ENCODE results near the gene AP1B1. TPM values are rescaled to one million over a fixed set of nuclear protein-coding genes. Genes with fewer than 3 reads are reported as not detected.

Gene AP1B1
- total RNA-seq, 1 donor from 2014 or later, result 42.0 TPM

- Mint-ChIP-seq H3K9me3 (ENCODE audit: unreplicated experiment) (no peaks in the 10 kb centered on the region), H3K36me3 (ENCODE audit: unreplicated experiment) (no peaks in the 10 kb centered on the region), H3K4me3 (ENCODE audit: unreplicated experiment) (no peak overlapping the region), H3K27me3 (ENCODE audit: unreplicated experiment) (peaks cover 21% of the 10 kb centered on the region), H3K4me1 (ENCODE audit: unreplicated experiment) (peaks cover 44% of the 10 kb centered on the region), H3K27ac (ENCODE audit: unreplicated experiment) (peak overlapping the region; percentile 97)
- DNase-seq (ENCODE audit: extremely low spot score, unreplicated experiment), result no peak
- TF ChIP-seq CTCF (IDR thresholded peaks at IDR 0.05), result no peak
Observed at GRCh38 chr22:29311464-29312217, 76.7 kb downstream of the AP1B1 start.

GRCh38 chr22:29310863-29311339, 77.5 kb downstream of the AP1B1 start:
- Mint-ChIP-seq H3K27ac (ENCODE audit: unreplicated experiment) (peak overlapping the region; percentile 97), H3K4me1 (ENCODE audit: unreplicated experiment) (peaks cover 44% of the 10 kb centered on the region), H3K9me3 (ENCODE audit: unreplicated experiment) (no peaks in the 10 kb centered on the region), H3K27me3 (ENCODE audit: unreplicated experiment) (peaks cover 13% of the 10 kb centered on the region), H3K36me3 (ENCODE audit: unreplicated experiment) (no peaks in the 10 kb centered on the region), H3K4me3 (ENCODE audit: unreplicated experiment) (no peak overlapping the region)
- TF ChIP-seq CTCF (IDR thresholded peaks at IDR 0.05), result no peak
- peak; percentile 99 for DNase-seq (ENCODE audit: extremely low spot score, unreplicated experiment)

- Mint-ChIP-seq H3K27ac (ENCODE audit: unreplicated experiment) (peak overlapping the region; percentile 97), H3K36me3 (ENCODE audit: unreplicated experiment) (no peaks in the 10 kb centered on the region), H3K4me3 (ENCODE audit: unreplicated experiment) (no peak overlapping the region), H3K27me3 (ENCODE audit: unreplicated experiment) (peaks cover 13% of the 10 kb centered on the region), H3K4me1 (ENCODE audit: unreplicated experiment) (peaks cover 47% of the 10 kb centered on the region), H3K9me3 (ENCODE audit: unreplicated experiment) (no peaks in the 10 kb centered on the region)
- no peak for TF ChIP-seq CTCF (IDR thresholded peaks at IDR 0.05)
- no peak for DNase-seq (ENCODE audit: extremely low spot score, unreplicated experiment)
Observed at GRCh38 chr22:29310065-29310862, 78.1 kb downstream of the AP1B1 start.

GRCh38 chr22:29309332-29310064, 78.9 kb downstream of the AP1B1 start:
- Mint-ChIP-seq H3K4me3 (ENCODE audit: unreplicated experiment) (no peak overlapping the region), H3K27ac (ENCODE audit: unreplicated experiment) (peak overlapping the region; percentile 85), H3K27me3 (ENCODE audit: unreplicated experiment) (peaks cover 9% of the 10 kb centered on the region), H3K4me1 (ENCODE audit: unreplicated experiment) (peaks cover 46% of the 10 kb centered on the region), H3K36me3 (ENCODE audit: unreplicated experiment) (no peaks in the 10 kb centered on the region), H3K9me3 (ENCODE audit: unreplicated experiment) (no peaks in the 10 kb centered on the region)
- DNase-seq (ENCODE audit: extremely low spot score, unreplicated experiment), result no peak
- TF ChIP-seq CTCF (IDR thresholded peaks at IDR 0.05), result no peak
